Neural progenitor cell (in vitro differentiated cells): ENCODE data around the gene TEX51.

ENCODE experiments used
- EZH2 ChIP-seq: fragments of 200-600 bp; sonication (generic); IDR thresholded peaks from 2 replicates; pipeline ENCODE4 v1.6.1; 2017; ENCODE audit warnings: antibody characterized with exemption, mild to moderate bottlenecking, moderate library complexity
- EZH2phosphoT487 ChIP-seq: fragments of 200-600 bp; sonication (generic); IDR thresholded peaks from 2 replicates; pipeline ENCODE4 v1.6.1; 2017; ENCODE audit warnings: antibody characterized with exemption
- TF ChIP-seq, protein P1 (sequence below): fragments of 200-600 bp; sonication (generic); IDR thresholded peaks from 2 replicates; pipeline ENCODE4 v1.5.1; 2017; ENCODE audit warnings: antibody characterized with exemption, mild to moderate bottlenecking

DNA sequence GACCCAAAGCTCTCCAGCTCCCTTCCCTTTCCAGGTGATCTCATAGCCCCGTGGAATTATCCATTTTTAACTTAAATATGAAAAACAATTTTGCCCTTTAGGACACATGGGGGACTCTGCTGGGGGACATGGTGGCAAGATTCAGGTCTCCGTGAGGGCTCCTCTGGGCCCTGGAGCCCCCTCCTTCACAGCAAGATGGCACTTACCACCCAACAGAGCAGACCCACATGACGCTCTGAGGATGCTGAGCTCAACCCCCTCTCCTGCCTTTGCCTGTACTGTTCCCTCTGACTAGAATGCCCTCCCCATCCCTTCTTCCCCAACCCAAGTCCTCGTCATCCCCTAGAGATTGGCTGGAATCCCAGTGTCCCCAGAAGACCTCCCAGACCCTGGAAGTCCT, 17.2 kb downstream of the TEX51 start:
- no peak for TF ChIP-seq EZH2
- TF ChIP-seq, protein P1, sequence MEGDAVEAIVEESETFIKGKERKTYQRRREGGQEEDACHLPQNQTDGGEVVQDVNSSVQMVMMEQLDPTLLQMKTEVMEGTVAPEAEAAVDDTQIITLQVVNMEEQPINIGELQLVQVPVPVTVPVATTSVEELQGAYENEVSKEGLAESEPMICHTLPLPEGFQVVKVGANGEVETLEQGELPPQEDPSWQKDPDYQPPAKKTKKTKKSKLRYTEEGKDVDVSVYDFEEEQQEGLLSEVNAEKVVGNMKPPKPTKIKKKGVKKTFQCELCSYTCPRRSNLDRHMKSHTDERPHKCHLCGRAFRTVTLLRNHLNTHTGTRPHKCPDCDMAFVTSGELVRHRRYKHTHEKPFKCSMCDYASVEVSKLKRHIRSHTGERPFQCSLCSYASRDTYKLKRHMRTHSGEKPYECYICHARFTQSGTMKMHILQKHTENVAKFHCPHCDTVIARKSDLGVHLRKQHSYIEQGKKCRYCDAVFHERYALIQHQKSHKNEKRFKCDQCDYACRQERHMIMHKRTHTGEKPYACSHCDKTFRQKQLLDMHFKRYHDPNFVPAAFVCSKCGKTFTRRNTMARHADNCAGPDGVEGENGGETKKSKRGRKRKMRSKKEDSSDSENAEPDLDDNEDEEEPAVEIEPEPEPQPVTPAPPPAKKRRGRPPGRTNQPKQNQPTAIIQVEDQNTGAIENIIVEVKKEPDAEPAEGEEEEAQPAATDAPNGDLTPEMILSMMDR, result no peak
- TF ChIP-seq EZH2phosphoT487, result no peak
